ENCODE results near the gene TNNT3.

DNA sequence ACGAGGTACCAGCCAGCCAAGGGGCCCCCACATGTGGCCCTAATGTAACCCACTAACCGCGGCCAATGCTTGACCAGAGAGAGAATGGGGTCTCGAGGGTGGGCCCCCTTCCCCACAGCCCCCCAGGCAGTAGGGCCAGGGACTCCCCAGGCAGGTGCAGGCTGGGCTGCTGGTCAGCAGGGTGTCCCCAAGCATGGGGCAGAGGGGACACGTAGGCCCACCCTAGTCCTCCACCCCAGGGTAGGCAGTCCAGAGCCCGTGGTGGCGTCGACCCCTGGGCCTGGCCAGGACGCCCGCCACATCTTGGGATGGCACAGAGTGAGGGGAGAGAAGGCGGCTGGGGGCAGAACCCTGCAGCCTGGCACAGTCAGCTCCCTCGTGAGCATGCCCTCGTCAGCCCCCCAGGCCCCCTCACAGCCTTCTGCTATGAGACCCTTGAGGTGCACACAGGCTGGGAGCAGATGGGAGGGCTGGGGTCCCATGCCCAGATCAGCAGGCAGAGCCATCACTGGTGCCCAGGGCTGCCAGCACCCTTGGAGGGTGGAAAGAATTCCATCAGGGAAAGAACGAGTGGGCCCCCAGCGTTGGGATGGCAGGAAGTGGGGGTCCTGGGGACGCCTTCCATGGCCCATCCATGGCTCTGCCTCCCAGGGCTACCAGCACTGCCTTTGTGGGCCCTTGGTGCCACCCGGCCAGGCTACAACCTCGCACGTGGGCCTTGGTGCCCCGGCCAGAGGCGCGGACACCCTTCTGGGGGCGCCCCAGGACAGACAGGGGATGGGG lies 6.1 kb downstream of the TNNT3 start:
- TF ChIP-seq EZH2 (IDR thresholded peaks at IDR 0.05; ENCODE audit: insufficient read depth, poor library complexity, severe bottlenecking) (no peak), EZH2phosphoT487 (IDR thresholded peaks at IDR 0.05; ENCODE audit: insufficient read depth, low read depth) (no peak)
